HCEC 1CT (cell line): ENCODE measurements around the gene FAM180A.
"Not testable (repeated sequence)": the region's sequence is repeated elsewhere in the genome, so short reads cannot be mapped to it uniquely, and the experiment has no call there.

Source experiments
- DNase-seq: peaks from one replicate; pipeline ENCODE4 v3.0.0-alpha.2; 2017

FAM180A gene

DNA sequence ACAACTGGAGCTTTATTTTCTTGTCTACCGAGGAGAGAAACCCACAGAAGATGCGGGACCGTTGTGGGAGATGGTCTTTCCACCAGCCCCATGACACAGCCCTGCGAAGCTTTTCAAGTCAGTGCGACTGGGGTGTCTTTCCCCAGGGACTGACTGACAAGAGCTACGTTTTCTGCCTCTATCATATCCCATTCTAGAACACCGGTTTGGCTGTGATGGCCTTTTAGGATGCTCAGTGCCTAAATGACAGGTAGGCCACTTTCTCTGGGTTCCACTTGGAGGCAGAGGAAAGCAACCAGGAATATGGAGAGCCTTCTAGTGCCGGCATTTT lies 37.5 kb downstream of the FAM180A start:
- no peak for DNase-seq

DNA sequence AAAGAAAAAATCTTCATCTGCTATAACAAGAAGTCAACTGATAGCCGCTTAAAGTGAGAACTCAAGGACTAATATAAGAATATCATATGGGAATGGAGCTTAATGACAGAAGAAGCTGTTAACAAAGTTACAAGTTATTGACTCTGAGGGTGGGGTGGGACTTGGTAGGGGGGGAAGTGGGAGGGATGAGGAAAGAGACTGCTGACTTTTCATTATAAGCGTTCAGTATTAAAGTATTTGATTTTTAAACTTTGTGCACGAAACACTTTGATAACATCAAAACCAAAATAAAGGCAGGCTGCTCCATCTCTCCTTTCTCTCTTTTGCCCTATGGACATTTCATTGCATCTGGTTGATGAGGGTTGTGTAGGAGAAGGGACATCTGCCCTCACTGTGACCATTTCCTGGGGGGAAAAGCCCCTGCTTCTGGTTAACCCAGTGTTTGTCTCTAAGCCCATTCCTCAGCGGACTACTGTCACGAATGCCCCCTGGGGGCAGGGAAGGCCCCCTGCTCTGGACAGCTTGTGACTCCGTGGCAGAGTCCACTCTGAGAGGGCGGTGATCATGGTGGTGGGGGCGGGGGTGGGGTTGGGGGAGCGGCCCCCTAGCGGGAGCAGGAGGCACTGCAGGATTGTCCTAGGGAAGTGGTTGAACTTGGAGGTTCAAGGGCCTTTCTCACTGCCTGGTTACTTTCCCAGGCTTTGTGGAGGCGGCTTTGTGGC lies 38.0 kb downstream of the FAM180A start:
- peak; percentile 18 for DNase-seq

DNA sequence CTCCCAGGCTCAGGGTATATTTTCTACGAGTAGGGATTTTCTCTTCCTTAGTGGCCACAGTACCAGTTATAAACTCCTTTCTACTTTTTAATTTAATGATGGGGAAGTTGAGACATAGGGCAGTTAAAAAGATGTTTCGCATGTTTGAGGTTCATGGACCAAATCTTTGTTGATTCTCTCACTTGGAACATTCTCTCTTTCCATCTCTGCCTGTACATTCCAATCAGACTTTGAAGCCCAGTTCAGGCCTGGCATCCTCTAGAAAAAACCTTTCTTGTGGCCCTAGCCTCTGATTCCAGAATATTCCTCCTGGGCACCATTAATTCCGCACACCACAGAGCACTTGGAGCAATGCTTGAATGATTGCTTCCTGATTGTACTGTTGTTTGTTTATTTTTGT lies 39.1 kb downstream of the FAM180A start:
- no peak for DNase-seq

DNA sequence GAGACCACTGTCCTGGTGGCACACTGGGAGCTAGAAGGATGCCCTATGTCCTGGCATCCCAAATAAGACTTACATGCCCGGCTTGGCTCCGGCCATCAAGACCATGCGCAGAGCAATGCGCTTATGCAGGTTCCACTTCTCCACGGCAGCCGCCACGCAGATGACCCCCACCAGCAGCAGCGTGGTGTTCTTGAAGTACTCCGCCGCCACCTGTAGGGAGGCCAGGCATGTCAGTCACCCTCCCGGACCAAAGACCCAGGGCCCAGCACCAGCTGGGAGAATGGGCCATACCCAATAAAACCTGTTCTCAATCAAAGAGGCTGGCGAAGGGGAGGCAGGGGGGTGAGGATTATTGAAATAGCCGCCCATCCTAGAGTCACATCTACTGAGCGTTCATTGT lies 40.6 kb downstream of the FAM180A start:
- no peak for DNase-seq

DNA sequence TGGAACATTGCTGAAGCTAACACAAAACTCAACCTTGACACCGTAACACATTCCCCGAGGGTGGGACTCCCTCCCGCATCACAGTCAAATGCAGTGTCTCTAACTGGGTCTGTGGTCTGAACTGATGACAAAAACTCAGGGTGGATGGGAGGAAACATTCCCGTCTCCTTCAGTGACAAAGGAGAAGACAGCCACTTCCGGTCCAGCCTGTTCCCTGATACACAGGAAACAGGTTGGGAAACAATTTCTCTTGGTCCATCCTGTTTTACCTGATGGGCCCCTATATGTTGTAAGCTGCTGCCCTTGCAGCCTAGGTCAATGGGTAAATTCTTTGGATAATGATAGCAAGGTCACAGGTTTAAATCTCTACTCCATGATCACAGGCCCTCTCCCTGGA lies 41.0 kb downstream of the FAM180A start:
- no peak for DNase-seq

DNA sequence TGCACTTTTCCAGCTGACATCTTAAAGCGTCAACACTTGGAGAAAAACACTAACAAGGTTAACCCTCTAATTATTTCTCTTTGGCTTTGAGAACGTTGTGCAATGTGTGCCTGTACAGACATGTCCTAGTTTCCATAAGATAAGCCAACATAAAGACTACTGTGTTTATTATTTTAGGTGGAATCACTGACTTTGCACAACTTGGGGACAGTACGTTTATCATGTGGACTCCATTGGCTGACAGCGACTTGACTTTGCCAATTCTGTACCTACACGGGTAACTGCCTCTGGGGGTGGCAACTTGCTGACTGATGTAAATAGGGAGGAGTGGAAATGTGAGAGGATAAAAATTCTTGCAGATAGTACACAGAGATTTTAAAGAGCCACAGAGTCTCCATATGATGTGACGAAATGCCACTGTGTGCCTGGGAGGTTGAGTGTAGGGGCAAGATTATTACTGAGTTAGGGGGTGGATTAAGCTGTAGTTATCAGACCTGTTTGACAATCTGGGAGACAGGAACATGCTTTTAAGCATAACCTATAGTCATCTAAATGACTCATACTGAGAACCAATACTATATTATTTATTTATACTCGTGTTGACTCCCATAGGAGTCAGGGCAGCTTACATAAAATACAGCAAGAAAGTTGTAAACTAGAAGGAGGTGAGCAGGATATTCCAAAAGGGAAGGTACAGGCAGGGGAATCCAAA lies 41.6 kb downstream of the FAM180A start:
- DNase-seq = peak; percentile 20

DNA sequence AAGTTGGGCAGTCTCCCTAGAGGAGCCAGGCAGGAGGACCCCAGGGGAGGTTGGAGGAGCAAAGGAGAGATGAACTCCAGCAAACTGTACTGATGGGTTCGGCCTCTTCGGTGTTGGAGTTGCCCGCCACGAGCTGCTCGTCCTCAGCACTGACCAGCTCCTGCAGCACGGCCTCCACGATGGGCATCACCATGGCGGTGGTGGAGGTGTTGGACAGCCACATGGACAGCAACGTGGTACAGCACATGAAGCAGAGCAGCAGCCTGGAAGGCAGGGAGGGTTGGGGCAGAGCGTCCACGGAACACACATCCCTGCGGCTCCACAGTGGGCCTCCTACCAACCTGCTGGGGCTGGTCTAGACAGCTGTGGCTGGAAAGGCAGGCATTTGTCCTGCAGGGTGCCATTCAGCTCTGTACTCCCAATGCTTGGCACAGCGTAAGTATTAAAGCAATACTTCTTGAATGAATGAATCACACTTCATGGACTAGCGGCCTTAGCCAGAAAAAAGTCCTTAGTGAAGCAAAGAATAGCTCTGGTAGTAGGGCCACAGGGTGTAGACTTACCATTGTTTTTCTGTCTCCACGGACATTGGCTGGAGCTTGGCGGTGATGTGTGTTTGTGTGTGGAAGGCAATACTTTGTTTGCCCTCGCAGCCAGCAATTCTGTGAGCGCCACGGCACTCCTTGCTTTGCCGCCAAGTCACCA lies 42.4 kb downstream of the FAM180A start:
- no peak for DNase-seq

DNA sequence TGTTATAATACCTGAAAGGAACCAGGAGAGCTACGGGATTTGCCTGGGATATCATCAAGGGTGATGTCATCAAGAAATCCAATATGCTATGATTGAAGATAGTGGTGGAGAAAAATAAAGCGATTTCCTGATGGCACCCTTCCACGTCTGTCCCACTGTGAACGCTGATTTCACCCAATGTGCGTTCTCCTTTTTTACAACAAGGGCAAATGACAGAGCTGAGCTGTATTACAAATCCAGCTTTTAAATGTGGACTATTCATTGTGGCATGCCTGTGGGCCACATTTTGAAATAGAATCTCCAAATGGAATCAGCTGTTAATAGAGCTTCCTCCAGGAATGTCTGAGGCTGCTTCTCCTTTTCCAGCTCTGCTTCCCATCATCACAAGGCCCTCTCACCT lies 43.9 kb downstream of the FAM180A start:
- DNase-seq = no peak

DNA sequence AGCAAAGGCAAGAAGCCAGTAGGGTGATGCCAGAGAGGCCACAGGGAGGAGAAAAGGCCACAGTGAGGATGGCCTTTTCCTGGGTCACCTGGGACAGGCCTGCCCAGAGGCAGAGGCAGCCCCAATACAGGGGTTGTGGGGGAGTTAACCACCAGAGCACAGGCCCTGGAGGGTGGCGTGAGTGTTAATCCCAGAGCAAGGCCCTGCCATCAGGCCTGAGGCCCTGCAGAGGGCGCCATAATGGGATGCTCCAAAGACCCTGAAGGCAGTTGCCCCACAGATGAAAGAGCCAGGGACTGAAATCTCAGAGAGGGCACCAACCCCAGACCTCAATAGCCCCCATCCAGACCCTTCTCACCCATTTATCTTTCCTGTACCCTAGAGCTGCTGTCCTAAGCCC lies 44.5 kb downstream of the FAM180A start:
- DNase-seq = no peak

DNA sequence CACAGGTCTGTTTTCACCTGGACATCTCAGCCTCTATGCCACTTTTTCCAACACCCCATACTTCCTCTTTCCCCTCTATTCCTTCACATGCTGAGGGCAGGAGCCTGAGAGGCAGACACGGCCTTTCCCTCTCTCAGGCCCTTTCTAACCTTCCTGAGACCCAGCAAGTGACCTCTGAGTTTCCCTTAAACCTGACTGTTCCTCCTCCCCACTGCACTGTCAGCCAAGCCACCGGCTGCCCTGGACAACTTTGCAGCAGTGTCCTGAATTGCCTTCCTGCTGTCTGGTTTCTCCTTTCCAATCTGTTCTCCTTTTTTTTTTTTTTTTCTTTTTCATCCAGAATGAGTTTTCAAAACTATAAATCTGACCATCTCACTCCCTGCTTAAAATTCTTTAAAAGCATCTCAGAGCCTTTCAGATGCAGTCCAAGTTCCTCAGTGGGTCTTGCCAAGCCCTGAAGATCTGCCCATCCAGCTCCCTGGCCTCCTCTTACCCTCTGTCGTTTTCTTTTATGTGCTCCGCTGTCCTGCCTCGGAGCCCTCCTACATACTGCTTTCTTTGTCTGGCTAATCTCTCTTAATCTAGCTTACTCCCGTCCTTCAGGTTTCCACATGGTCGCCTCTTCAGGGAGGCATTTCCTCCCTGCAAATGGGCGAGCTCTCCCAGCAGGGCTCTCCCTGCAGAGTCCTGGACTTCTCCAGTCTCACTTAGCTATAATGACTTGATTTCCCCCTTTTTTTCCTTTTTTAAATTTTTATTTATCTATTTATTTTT lies 51.1 kb downstream of the FAM180A start:
- DNase-seq = no peak

DNA sequence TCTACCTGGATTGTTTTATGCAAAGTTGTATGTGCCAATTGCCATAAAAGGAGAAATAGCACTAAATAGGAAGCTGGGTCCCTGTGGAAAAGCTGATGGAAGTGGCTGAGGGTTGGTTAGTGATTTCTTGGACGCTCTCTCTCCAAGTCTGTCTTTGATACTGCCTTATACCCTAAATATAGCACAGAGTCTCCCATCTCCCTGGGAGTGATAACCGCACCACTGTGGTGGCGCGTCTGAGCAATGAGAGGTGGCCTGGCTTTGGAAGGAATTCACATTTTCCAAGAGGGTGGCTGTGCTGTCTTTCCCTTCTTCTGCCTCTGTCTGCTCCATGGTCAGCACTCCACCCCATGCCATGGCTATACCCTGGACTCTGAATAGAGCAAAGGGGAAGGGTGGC lies 55.1 kb downstream of the FAM180A start:
- DNase-seq = no peak

DNA sequence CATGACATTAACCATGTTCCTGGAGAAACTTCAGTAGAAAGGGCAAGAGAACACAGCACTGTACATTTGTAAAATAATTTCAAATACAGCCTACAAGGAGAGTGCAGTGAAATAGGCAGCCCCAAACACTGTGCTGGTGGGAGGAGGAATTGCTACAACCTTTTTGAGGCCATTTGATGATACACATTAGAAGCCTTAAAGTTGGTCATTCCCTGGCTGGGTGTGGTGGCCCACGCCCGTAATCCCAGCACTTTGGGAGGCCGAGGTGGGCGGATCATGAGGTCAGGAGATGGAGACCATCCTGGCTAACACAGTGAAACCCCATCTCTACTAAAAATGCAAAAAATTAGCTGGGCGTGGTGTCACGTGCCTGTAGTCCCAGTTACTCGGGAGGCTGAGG lies 56.0 kb downstream of the FAM180A start:
- not testable (repeated sequence) for DNase-seq

DNA sequence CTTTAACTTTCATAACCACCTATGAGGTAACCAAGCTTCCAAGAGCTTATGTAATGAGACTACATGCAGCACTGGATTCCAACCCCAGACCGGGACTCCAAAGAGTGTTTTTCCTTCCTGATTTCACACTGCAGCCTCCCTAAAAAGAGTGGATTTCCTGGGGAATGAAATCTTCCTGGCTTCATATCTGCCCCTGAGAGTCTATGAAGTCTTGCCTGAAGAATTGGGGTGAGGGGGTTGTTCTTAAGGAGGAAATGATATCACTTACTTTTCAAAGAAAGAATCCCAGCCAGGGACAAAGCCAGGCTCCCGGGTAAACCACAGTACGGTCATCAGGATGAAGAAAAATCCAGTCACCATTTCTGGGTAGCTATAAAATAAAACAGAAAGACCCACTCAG lies 56.6 kb downstream of the FAM180A start:
- DNase-seq = no peak

DNA sequence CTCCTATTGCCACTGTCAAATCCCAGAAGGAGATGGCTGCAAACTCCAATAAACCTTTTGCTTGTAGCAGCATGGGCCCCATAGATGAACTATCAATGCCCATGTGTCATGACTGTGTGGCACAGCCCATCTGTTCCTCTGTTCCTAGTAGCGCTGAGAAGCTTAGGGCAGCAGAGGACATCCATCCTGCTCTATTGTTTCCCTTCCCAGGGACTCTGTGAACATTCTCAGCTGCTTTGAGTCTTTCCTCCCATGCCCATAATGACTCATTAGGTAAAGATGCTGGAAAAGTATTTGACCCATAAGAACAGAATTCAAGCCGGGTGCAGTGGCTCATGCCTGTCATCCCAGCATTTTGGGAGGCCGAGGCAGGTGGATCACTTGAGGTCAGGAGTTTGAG lies 58.0 kb downstream of the FAM180A start:
- peak; percentile 75 for DNase-seq

DNA sequence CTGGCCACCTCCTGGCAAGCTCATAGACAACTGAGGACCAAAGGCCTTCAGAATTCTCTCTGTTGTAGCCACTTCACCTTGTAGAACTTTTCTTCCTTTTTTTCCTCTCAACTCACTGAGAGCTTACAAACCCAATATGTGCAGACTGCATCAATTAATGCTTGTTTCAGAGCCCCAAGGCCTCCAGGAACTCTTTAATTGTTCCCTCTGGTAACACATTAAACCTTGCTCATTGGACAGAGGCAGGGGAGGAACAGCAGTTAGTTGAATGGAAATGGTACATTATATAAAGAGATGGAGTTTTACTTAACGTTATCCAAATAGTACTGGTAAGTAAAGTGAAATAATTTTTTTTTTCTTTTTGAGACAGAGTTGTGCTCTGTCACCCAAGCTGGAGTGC lies 61.1 kb downstream of the FAM180A start:
- no peak for DNase-seq

DNA sequence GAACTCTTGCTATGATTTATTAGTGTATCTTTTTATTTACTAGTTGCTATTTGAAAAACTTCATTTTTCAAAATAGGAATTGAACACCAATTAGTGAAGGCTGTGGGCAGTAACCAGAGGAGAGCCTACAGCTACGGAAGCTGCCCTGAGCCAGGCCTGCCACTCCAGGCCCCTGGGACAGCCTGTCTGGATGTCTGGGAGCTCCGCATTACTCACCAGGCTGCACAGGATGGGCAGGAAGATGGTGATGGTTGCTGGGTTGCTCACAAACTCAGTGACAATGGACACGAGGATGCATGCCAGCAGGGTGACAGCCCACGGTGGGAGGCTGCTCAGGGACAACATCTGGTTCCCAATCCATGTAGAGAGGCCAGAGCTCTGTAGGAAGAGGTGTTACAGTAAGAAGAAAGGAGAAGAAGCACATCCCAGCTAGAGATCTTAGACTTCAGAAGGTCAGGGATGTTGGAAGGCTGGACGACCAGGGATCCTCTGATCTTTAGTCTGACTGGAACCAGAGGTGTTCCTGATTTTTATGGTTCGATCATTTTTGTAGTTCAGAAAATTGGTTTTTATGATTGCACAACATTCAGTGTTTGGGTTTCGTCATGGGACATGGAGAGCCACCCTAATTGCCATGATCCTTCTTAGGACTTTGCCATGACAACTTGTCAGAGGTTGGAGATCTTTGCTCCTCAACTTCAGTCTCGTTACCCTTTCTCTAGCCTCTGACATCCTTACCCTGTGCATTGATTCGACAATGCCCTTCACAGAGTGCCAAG lies 63.1 kb downstream of the FAM180A start:
- no peak for DNase-seq

DNA sequence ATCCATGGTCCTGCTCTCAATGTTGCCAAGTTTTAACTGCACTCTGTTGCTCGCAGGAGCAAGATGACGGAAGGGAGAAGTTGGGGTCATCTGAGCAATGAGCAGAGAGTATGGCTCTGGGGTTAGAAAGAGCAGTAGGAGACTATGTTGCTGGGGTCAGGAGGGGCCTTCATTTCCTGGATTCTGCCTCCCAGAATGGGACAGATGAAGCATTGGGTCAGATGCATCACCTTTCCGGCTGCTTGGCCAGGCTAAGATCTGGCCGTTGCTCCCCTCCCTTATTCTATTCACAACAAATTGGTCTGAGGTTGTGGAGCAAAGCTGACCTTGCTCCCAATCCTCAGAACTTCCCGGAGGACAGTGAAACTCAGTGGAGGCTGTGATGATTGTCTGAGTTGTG lies 63.9 kb downstream of the FAM180A start:
- DNase-seq = no peak

DNA sequence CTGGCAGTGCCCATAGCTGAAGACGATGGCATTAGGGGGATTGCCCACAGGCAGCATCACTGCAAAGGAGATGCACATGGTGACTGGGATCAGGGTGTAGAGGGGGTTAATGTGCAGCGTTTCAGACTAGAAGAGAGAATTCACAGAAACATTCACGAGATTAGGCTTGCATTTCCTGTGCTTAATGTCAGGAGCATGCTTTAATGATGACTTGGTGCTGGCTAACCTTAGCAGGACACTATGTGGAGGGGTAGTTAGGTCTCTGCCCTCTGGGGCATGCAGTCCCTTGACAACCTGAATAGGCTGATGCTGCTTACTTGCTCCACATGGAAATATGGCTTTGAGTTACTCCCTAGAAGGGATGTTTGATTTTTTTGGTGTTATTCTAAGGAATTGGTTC lies 64.5 kb downstream of the FAM180A start:
- DNase-seq = peak; percentile 10

DNA sequence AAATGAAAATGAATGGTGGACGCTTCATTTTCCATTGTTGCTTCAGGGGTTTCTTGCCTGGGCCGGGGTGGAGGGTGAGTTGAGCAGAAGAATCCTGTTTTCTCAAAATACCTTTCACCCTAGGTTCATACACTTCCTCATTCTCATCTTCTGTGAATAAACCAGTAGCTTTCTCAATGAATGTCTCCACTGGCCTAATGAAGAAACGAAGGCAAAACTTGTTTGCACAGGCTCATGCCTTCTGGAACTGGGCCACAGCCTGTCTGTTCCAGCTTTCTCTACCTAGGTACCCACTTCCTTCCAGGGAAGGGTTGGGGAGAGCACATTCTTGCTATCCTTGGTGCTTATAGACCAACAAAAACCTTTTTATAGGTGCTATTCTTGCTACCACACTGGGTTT lies 65.0 kb downstream of the FAM180A start:
- DNase-seq = no peak

DNA sequence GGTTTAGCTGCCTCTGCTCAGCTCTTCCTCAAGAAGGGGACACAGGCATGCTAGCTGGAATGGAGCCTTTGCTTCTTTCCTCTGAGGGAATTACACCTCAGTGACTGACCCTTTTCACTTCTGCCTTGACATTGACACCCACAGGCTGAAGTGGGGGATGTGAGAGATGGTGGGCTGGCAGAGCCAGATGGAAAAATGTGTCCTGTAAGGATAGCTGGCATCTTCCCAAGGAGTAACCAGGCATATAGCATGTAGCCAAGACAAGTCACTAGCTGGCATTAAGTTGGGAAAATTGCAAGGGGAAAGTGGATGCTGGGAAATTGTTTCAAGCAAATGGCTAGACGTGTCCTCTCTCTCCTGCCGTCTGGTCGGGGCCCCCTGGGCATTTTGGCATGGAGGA lies 66.4 kb downstream of the FAM180A start:
- DNase-seq = no peak

DNA sequence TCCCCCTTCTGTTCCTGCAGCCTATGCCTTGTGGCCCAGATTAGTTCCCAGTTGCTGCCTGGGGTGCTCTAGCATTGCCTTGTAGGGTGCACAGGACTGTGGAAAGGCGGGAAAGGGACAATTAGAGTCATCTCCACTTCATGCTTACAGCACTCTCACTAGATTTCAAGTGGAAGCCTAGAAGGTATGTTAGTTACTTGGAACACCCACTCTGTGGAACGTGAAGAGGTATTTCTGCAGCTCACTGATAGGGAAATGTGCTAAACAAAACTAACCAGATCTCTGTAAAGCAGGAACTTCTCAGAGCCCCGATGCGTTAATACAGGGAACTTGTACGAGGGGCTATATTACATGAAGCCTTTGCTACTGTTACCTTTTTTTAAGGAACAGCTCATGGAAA lies 66.9 kb downstream of the FAM180A start:
- no peak for DNase-seq
